Measurements from ENCODE around the gene DOCK7. TPM values are rescaled to one million over a fixed set of nuclear protein-coding genes. Genes with fewer than 3 reads are reported as not detected.
A peak's percentile ranks its signal among the peaks of the same experiment; 100 is the strongest.

The DOCK7 gene
- total and polyA plus RNA-seq, 2 of the 13 experiments (the other 11 are each of a cell fraction or from before 2014, with no cell fraction given), result 45.7 to 67.2 TPM

- TF ChIP-seq ZBTB34 (CRISPR knock-in tag; IDR thresholded peaks at IDR 0.05) (no peak), ZBTB44 (CRISPR knock-in tag; IDR thresholded peaks at IDR 0.05) (no peak), HDAC2 (CRISPR knock-in tag; IDR thresholded peaks at IDR 0.05) (no peak), GFI1 (CRISPR knock-in tag; IDR thresholded peaks at IDR 0.05; ENCODE audit: borderline replicate concordance) (0 out of 2 replicates have a peak, but pooled peaks have one; percentile 5), PAF1 (CRISPR knock-in tag; IDR thresholded peaks at IDR 0.05) (no peak), ZSCAN20 (CRISPR knock-in tag; IDR thresholded peaks at IDR 0.05; ENCODE audit: borderline replicate concordance) (no peak), ZNF383 (CRISPR knock-in tag; IDR thresholded peaks at IDR 0.05; ENCODE audit: borderline replicate concordance) (no peak), ZNF883 (CRISPR knock-in tag; IDR thresholded peaks at IDR 0.05; ENCODE audit: not compliant biosample characterization) (no peak), SAP130 (CRISPR knock-in tag; IDR thresholded peaks at IDR 0.05; ENCODE audit: low read depth) (peak; percentile 86), ZHX1 (CRISPR knock-in tag; IDR thresholded peaks at IDR 0.05; ENCODE audit: low read depth) (no peak), CHD4 (IDR thresholded peaks at IDR 0.05; ENCODE audit: borderline replicate concordance, low read length) (no peak), MED1 (CRISPR knock-in tag; IDR thresholded peaks at IDR 0.05) (peak; percentile 74), HNRNPH1 (optimal IDR thresholded peaks at IDR 0.05; ENCODE audit: low read depth, low read length) (no peak), ZNF83 (CRISPR knock-in tag; IDR thresholded peaks at IDR 0.05; ENCODE audit: borderline replicate concordance) (no peak), ZNF251 (CRISPR knock-in tag; IDR thresholded peaks at IDR 0.05) (no peak), NFATC3 (CRISPR knock-in tag; IDR thresholded peaks at IDR 0.05) (no peak), ZBTB7B (CRISPR knock-in tag; IDR thresholded peaks at IDR 0.05) (no peak), CBX5 (CRISPR knock-in tag; IDR thresholded peaks at IDR 0.05; ENCODE audit: borderline replicate concordance) (no peak), SRSF1 (optimal IDR thresholded peaks at IDR 0.05; ENCODE audit: low read depth, low read length) (no peak), HDAC1 (CRISPR knock-in tag; IDR thresholded peaks at IDR 0.05) (0 out of 2 replicates have a peak, but pooled peaks have one; percentile 34), IRF9 (CRISPR knock-in tag; IDR thresholded peaks at IDR 0.05; ENCODE audit: borderline replicate concordance) (no peak), MAF1 (CRISPR knock-in tag; IDR thresholded peaks at IDR 0.05; ENCODE audit: borderline replicate concordance) (no peak), NFE2L1 (CRISPR knock-in tag; IDR thresholded peaks at IDR 0.05; ENCODE audit: borderline replicate concordance) (no peak), PPARG (CRISPR knock-in tag; conservative IDR thresholded peaks at IDR 0.05) (peak; percentile 82), ZSCAN31 (CRISPR knock-in tag; IDR thresholded peaks at IDR 0.05; ENCODE audit: low read depth) (no peak), CENPT (CRISPR knock-in tag; IDR thresholded peaks at IDR 0.05; ENCODE audit: low read depth) (no peak)
Measured at GRCh38 chr1:62689524-62689923, 1.3 kb upstream of the DOCK7 start (continued).

Measured in HepG2 (cell line).